GM06990 (cell line): Measurements from ENCODE around the gene ANKRD13B.

ENCODE experiments used
- DNase-seq: peaks from one replicate; pipeline ENCODE4 v3.0.0-alpha.2; 2011; ENCODE audit not compliant: insufficient read length; ENCODE audit errors: extremely low read depth
- H3K27me3 ChIP-seq: replicated peaks from 2 replicates; pipeline ENCODE4 v1.6.0; 2011; ENCODE audit warnings: low read length; ENCODE audit not compliant: control insufficient read depth, insufficient read depth
- H3K36me3 ChIP-seq: 2 replicates; pipeline ENCODE4 v1.5.1; 2011; ENCODE audit warnings: low read length; ENCODE audit not compliant: control insufficient read depth, insufficient read depth
- H3K4me3 ChIP-seq: replicated peaks from 2 replicates; pipeline ENCODE4 v1.5.1; 2011; ENCODE audit warnings: low read depth, mild to moderate bottlenecking, control low read depth, low read length
- TF ChIP-seq, protein P1 (sequence below): IDR thresholded peaks from 2 replicates; pipeline ENCODE4 v1.5.1; 2011; ENCODE audit warnings: low read length, control low read depth, mild to moderate bottlenecking, inconsistent platforms; ENCODE audit not compliant: insufficient read depth, poor library complexity, severe bottlenecking

ANKRD13B gene

DNA sequence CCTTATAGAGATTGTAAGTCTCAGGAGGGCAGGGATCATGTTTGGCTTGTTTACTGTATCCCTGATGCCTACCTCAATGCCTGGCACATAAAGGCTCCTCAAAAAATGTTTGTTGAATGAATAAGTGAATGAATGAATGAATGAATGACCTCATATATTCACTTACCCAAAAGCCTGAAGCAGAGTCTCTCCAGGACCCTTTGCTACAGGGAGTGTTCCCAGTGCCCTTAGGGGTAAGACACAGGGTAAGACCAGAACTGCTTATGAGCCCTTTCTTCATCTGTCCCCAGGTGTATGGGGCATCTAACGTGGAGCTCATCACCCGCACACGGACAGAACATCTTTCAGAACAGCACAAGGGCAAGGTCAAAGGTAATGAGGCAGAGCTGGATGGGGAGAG lies 17.5 kb downstream of the ANKRD13B start:
- TF ChIP-seq, protein P1, sequence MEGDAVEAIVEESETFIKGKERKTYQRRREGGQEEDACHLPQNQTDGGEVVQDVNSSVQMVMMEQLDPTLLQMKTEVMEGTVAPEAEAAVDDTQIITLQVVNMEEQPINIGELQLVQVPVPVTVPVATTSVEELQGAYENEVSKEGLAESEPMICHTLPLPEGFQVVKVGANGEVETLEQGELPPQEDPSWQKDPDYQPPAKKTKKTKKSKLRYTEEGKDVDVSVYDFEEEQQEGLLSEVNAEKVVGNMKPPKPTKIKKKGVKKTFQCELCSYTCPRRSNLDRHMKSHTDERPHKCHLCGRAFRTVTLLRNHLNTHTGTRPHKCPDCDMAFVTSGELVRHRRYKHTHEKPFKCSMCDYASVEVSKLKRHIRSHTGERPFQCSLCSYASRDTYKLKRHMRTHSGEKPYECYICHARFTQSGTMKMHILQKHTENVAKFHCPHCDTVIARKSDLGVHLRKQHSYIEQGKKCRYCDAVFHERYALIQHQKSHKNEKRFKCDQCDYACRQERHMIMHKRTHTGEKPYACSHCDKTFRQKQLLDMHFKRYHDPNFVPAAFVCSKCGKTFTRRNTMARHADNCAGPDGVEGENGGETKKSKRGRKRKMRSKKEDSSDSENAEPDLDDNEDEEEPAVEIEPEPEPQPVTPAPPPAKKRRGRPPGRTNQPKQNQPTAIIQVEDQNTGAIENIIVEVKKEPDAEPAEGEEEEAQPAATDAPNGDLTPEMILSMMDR = no peak
- no peak overlapping the region for H3K4me3 ChIP-seq
- H3K27me3 ChIP-seq = no peaks in the 10 kb centered on the region
- no peak for DNase-seq
- H3K36me3 ChIP-seq = no peaks in the 10 kb centered on the region

DNA sequence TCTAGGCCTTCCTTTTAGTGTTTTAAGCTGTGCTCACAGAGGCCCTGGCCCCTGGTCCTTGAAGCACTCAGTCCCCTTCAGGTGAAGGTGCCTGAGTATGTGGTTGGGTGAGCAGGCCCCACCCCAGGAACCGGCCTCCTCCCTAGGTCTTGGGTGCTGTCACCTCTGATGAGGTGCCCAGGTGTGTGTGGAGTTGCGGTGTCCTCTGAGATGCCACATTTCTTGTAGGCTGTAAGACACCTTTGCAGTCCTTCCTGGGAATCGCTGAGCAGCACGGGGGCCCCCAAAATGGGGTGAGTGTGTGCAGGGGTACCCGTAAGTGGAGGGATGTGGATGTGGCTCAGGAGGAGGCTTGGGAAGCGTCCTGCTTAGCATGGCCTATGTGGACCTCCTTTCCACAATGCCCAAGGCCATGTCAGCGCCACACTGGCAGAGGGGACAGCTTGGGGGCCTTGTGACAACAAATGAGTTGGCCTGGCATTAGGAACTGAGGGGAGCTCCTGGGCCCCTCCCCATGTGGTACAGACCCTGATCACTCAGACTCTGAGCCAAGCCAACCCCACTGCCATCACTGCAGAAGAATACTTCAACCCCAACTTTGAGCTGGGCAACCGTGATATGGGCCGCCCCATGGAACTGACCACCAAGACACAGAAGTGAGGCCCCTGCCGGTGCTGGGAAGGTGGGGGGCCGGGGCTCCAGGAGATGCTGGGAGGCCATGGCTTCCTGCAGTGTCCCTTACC lies 18.6 kb downstream of the ANKRD13B start:
- peaks cover under 1% of the 10 kb centered on the region for H3K27me3 ChIP-seq
- TF ChIP-seq, protein P1 = no peak

GRCh38 chr17:29612094-29612403 lies 19.1 kb downstream of the ANKRD13B start:
- no peak overlapping the region for H3K4me3 ChIP-seq
- peaks cover 2% of the 10 kb centered on the region for H3K27me3 ChIP-seq
- no peak for DNase-seq
- no peaks in the 10 kb centered on the region for H3K36me3 ChIP-seq
- TF ChIP-seq, protein P1 = no peak

More for the DNA sequence above, 18.6 kb downstream of the ANKRD13B start:
- no peak for DNase-seq
- Histone ChIP-seq H3K4me3 (no peak overlapping the region), H3K36me3 (no peaks in the 10 kb centered on the region)

- DNase-seq = no peak
- TF ChIP-seq, protein P1 = no peak
- Histone ChIP-seq H3K27me3 (peaks cover 2% of the 10 kb centered on the region), H3K4me3 (no peak overlapping the region), H3K36me3 (no peaks in the 10 kb centered on the region)
Observed at GRCh38 chr17:29612404-29613280, 19.7 kb downstream of the ANKRD13B start.

DNA sequence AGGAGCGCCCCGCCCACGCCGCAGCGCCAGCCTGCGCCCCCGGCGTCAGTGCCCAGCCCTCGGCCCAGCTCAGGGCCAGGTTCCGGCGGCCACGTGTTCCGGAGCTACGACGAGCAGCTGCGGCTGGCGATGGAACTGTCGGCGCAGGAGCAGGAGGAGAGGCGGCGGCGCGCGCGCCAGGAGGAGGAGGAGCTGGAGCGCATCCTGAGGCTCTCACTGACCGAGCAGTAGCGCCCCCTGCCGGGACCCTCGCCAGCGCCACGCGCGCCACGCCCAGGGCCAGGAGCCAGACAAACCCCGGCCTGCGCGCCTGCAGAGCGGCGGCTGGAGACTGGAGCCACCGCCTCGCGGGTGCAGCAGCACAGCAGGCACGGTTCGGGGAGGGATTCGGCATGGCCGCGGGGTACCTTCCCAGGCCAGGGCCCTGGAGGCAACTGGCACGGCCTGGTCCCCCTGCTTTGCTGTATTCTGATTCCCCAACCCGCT lies 20.5 kb downstream of the ANKRD13B start:
- peaks cover 2% of the 10 kb centered on the region for H3K27me3 ChIP-seq
- H3K4me3 ChIP-seq = peak overlapping the region; percentile 41
- TF ChIP-seq, protein P1 = peak; percentile 70
- H3K36me3 ChIP-seq = no peaks in the 10 kb centered on the region
- DNase-seq = peak; percentile 91
